ENCODE results near the gene TNK1. TPM values are rescaled to one million over a fixed set of nuclear protein-coding genes. Genes with fewer than 3 reads are reported as not detected.

TNK1 gene
- total RNA-seq, 1 experiment from 2014 or later, result 16.8 TPM

DNA sequence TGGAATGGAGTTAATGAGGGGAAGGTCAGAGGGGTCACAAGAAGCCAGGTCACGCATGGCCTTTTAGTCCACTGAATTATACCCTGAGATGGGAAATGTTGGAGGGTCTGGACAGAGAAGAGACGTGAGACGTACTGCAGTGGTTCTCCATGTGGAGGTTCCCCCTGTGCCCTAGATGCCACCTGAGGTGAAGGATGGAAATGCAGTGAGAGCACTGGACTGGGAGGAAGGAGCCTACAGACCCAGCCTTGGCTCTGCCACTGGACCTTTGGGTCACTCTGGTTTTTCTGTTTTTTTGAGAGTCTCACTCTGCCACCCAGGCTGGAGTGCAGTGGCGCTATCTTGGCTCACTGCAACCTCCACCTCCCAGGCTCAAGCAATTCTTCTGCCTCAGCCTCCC, 15.3 kb downstream of the TNK1 start:
- DNase-seq (ENCODE audit: low read depth, low spot score) (no peak), ATAC-seq (no peak)
- ChIA-PET RAD21 (ENCODE audit: low non-redundant PET in 1 of 2, low total read pairs in 2 of 2, uncharacterized antibody in 2 of 2, unreplicated experiment in 2 of 2) (no interaction called here), CTCF (no interaction called here), POLR2A (interaction anchor here (1.6 kb wide), 1 partner anchor 39 kb away, joined by 3 read pairs; the partner anchor contains the start of gene TMEM102)
- peaks cover 3 to 5% of the 10 kb centered on the region in 2 experiments; a peak in 2 of 4 replicates for H3K36me3 ChIP-seq (ENCODE audit: control insufficient read depth in 1 of 2, insufficient read depth in 2 of 2, low read length in 2 of 2)
- no peak overlapping the region for H3K4me2 ChIP-seq (ENCODE audit: low read length)
- no peak for TF ChIP-seq YY1 (IDR thresholded peaks at IDR 0.05; ENCODE audit: extremely low read depth, insufficient replicate concordance, low read depth, low read length)
- TF ChIP-seq, protein P1, sequence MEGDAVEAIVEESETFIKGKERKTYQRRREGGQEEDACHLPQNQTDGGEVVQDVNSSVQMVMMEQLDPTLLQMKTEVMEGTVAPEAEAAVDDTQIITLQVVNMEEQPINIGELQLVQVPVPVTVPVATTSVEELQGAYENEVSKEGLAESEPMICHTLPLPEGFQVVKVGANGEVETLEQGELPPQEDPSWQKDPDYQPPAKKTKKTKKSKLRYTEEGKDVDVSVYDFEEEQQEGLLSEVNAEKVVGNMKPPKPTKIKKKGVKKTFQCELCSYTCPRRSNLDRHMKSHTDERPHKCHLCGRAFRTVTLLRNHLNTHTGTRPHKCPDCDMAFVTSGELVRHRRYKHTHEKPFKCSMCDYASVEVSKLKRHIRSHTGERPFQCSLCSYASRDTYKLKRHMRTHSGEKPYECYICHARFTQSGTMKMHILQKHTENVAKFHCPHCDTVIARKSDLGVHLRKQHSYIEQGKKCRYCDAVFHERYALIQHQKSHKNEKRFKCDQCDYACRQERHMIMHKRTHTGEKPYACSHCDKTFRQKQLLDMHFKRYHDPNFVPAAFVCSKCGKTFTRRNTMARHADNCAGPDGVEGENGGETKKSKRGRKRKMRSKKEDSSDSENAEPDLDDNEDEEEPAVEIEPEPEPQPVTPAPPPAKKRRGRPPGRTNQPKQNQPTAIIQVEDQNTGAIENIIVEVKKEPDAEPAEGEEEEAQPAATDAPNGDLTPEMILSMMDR (IDR thresholded peaks at IDR 0.05 in 2 of 3, conservative IDR thresholded peaks at IDR 0.05 in 1 of 3; ENCODE audit: borderline replicate concordance in 1 of 3, insufficient read depth in 1 of 3, low read depth in 2 of 3, low read length in 2 of 3), result 0 out of 6 replicates have a peak, but pooled peaks of 1 of the 3 experiments have one; percentile 11
- H3K9me3 ChIP-seq (ENCODE audit: control insufficient read depth in 1 of 2, insufficient read depth in 1 of 2, low read depth in 1 of 2, low read length in 2 of 2), result no peaks in the 10 kb centered on the region
- intact Hi-C loops (cut with micrococcal nuclease), result no loop called here
- no peak overlapping the region for H3K9ac ChIP-seq (ENCODE audit: low read length)
- BruUV-seq (replicated peaks), result TSS peak; percentile 66
- no peaks in the 10 kb centered on the region for H3K27me3 ChIP-seq (ENCODE audit: insufficient read depth, low read length)
- H3K9me2 ChIP-seq (ENCODE audit: insufficient read depth), result no peaks in the 10 kb centered on the region
- no peak overlapping the region for H2AFZ ChIP-seq (ENCODE audit: low read depth, low read length, poor library complexity, severe bottlenecking)
- peaks cover 20 to 39% of the 10 kb centered on the region in 2 experiments for H3K4me1 ChIP-seq (ENCODE audit: control insufficient read depth in 1 of 2, insufficient read depth in 2 of 2, low read length in 2 of 2)
- no peak overlapping the region for H3K4me3 ChIP-seq (replicated peaks in 1 of 2; ENCODE audit: low read depth in 1 of 2, low read length in 2 of 2)
- no peak overlapping the region for H3K27ac ChIP-seq (ENCODE audit: low read depth, low read length)
- no peaks in the 10 kb centered on the region for H4K20me1 ChIP-seq (ENCODE audit: insufficient read depth)
- H3K79me2 ChIP-seq (ENCODE audit: insufficient read depth, low read length), result 0 out of 2 replicates have a peak, but pooled peaks cover 7% of the 10 kb centered on the region

DNA sequence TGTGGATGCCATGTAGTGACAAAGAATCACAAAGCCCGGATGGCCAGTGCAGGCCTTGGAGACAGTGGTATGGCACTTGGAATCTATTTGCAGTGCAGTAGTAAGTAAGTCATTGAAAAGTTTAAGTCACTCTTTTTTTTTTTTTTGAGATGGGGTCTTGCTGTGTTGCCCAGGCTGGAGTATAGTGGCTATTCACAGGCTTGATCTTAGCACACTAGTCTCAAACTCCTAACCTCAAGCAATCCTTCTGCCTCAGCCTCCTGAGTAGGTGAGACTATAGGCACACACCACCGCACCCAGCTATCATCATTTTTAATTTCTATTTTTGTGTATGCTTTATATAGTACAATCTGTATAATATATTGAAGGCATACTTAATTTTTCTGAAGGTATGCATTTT, 17.7 kb downstream of the TNK1 start:
- intact Hi-C loops (cut with micrococcal nuclease), result no loop called here

More for the DNA sequence above, 17.7 kb downstream of the TNK1 start:
- no peak overlapping the region for H3K27ac ChIP-seq (ENCODE audit: low read depth, low read length)
- ChIA-PET POLR2A (interaction anchor here (1.3 kb wide), 1 partner anchor 18 kb away, joined by 3 read pairs; no protein-coding TSS in a partner anchor), RAD21 (ENCODE audit: low non-redundant PET in 1 of 2, low total read pairs in 2 of 2, uncharacterized antibody in 2 of 2, unreplicated experiment in 2 of 2) (no interaction called here), CTCF (no interaction called here)
- BruUV-seq (replicated peaks), result no TSS peak
- H3K79me2 ChIP-seq (ENCODE audit: insufficient read depth, low read length), result peaks cover 7% of the 10 kb centered on the region
- H4K20me1 ChIP-seq (ENCODE audit: insufficient read depth), result no peaks in the 10 kb centered on the region
- no peak overlapping the region for H3K4me3 ChIP-seq (replicated peaks in 1 of 2; ENCODE audit: low read depth in 1 of 2, low read length in 2 of 2)
- H3K4me2 ChIP-seq (ENCODE audit: low read length), result no peak overlapping the region
- no peak for TF ChIP-seq YY1 (IDR thresholded peaks at IDR 0.05; ENCODE audit: extremely low read depth, insufficient replicate concordance, low read depth, low read length)
- DNase-seq (ENCODE audit: low read depth, low spot score), result no peak
- H2AFZ ChIP-seq (ENCODE audit: low read depth, low read length, poor library complexity, severe bottlenecking), result no peak overlapping the region
- no peaks in the 10 kb centered on the region for H3K36me3 ChIP-seq (ENCODE audit: control insufficient read depth in 1 of 2, insufficient read depth in 2 of 2, low read length in 2 of 2)
- H3K27me3 ChIP-seq (ENCODE audit: insufficient read depth, low read length), result no peaks in the 10 kb centered on the region
- peaks cover 29 to 50% of the 10 kb centered on the region in 2 experiments for H3K4me1 ChIP-seq (ENCODE audit: control insufficient read depth in 1 of 2, insufficient read depth in 2 of 2, low read length in 2 of 2)
- H3K9me2 ChIP-seq (ENCODE audit: insufficient read depth), result no peaks in the 10 kb centered on the region
- ATAC-seq, result no peak
- H3K9ac ChIP-seq (ENCODE audit: low read length), result no peak overlapping the region
- H3K9me3 ChIP-seq (ENCODE audit: control insufficient read depth in 1 of 2, insufficient read depth in 1 of 2, low read depth in 1 of 2, low read length in 2 of 2), result no peaks in the 10 kb centered on the region

Measured in HCT116 (cell line).